DMS153 treated with DMSO at 0.1 percent for 48 hours (cell line): ENCODE data around the gene ETV4.

ENCODE experiments used
- DNase-seq: peaks from one replicate; lab custom pipeline; 2025; ENCODE audit not compliant: unreplicated experiment; lab: John Stamatoyannopoulos, UW

ETV4 gene

DNA sequence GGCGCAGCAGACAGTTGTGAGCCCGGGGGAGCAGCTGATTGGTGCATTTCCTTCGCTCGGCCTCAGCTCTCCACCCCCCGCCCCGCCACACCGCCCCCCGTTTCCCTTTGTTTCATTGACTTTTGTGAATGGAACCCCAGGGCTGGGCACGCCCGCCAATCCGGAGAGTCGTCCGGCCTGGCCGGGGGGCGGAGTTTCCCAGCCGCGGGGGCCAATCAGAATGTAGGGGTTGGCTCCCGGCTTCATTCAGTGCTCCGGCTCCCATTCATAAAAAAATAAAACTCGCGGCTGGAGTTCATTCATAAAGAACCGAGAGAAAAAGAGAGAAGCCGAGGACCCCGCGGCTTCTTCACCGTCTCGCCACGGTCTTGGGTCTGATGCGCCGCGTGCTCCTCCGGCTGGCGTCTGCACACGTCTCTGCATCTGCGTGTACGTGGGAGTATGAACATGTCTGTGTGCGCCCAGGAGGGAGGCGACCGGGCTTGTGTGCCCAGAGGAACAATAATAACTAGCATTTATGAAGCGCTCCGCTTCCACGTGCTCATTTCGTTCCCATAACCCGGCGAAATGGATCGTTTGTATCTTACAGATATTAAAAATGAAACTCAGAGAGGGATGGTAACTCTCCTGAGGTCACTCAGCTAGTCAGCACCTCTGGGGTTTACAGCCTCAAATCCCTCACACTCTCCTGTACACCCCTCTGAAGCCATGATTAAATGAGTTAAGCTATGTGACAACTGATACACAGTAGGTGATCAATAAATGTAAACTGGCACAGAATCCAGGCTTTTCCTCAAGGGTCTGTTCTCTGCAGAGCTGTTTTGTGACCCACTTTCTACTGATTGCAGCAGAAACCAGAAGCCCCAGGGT lies at the start of gene ETV4:
Gene ETV4 (minus strand): TSS at position 22 of the 870 bp plus-strand sequence. CDS start 723 bp downstream, outside the sequence.
- peak; percentile 75 for DNase-seq

- DNase-seq = no peak
Observed at GRCh38 chr17:43595466-43595865, 49.3 kb upstream of the ETV4 start.

- DNase-seq = no peak
Observed at GRCh38 chr17:43591779-43592562, 45.8 kb upstream of the ETV4 start.

GRCh38 chr17:43591001-43591400 lies 44.9 kb upstream of the ETV4 start:
- no peak for DNase-seq

GRCh38 chr17:43588664-43589435 lies 42.7 kb upstream of the ETV4 start:
- DNase-seq = no peak

DNA sequence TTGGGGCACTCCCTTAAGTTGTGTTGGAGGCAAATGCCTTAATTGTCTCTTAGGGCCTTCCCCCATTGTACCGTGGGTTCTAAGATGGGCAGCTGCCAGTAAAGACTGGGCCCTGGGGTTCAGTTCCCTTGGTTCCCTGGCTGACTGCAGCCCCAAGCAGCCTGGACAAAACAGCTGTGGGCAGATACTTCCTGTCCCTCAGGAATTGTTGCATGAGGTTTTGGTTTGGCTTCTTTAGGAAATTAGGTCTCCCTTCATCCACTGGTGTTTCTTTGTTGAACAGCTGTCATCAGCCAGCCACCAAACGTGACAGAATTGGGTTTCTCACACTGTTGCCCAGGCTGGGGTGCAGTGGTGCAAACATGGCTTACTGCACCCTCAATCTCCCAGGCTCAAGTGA lies 42.0 kb upstream of the ETV4 start:
- no peak for DNase-seq

- no peak for DNase-seq
Observed at GRCh38 chr17:43587647-43588046, 41.5 kb upstream of the ETV4 start.

DNA sequence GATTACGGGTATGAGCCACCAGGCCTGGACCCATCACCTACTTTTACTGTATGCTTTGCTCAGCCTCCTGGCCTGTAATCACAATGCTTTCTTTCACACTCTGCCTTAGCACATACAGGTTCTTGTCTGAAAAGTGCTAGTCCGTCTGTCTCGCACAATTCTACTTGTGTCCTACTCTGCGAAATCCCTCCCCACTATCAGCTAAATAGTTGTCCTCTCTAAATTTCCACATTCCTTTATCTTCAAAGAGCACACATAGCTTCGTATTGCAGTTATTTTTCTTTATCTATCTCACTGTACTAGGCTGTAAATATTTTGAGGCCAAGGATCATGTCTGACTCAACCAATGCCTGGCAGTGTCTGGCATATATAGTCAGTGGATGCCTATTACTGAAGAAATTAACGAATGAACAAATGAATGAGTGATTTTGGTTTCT lies 38.5 kb upstream of the ETV4 start:
- DNase-seq = no peak

DNA sequence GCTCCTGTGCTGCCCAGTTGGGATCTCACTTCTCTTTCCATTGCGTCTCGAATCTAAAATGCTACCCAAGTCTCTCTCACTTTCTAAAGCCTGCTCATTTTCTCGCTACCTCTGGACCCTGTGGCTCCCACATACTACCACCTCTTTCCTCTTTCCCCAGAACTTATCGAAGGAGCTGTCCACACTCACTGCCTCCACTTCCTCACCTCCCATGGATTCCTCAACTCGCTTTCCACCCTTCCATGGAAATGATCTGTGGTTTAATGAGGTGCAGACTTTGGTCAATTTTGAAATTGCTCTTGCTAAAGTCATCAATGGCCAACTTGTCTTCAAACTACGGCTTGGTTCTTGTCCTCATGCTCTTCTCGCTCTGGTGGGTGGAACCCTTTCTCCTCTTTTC lies 37.2 kb upstream of the ETV4 start:
- DNase-seq = no peak

DNA sequence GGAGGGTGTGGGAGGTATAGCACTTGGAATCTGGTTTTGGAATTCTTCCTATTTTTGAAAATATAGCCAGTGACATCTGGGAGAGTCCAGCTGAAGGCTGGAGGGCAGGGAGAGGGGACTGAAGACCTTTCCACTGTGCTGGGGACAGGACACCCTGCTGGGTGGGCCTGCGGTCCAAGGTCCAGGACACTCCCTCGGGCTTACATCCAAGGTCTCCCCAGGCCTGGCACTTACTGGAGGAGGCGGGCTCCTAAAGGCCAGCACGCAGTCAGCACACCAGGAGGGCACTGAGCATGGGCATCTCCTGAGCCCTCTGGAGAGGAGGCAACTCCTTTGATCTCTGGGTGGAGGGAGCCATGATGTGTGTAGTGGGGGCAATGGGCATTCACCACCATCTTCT lies 35.5 kb upstream of the ETV4 start:
- DNase-seq = no peak

GRCh38 chr17:43581130-43581529 lies 35.0 kb upstream of the ETV4 start:
- DNase-seq = no peak

GRCh38 chr17:43579566-43580140 lies 33.5 kb upstream of the ETV4 start:
- DNase-seq = no peak

DNA sequence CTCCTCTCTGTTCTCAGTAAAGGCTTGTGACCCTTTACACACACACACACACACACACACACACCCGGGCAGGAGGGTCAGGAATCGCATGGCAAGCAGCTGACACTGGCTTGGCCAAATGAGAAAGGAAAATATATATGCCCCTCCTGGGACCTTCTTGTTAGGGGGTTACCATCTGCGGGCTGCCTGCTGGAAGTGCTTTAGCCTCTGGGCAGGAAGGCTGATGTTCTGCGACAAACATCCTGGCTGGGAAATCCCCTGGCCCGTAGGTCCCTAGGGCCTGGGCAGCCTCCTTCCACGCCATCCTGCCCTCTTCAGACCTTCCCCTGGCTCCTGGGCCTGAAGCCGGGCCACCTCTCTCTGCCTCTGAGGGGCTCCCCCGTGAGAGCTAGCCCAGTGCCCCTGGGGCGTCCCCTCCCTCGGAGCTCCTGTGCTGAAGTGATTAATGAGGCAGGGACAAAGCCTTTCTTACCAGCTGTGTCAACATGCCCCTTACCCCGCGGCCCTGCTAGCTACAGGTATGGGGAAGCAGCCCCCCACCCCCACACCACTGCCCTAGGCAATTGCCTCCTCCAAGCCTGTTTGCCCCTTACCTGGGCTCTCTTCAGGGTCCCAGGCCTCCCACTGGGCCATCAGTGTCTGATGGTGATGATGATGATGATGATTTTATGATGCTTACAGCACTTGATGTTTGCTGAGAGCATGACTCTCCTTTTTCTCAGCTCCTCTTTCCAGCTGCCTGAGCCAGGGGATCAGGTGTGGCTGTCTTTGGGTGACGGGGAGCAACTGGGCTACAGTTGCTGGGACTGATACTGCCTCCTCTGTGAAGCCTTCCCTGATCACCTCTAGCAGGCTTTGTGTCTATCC lies 32.8 kb upstream of the ETV4 start:
- peak; percentile 38 for DNase-seq

DNA sequence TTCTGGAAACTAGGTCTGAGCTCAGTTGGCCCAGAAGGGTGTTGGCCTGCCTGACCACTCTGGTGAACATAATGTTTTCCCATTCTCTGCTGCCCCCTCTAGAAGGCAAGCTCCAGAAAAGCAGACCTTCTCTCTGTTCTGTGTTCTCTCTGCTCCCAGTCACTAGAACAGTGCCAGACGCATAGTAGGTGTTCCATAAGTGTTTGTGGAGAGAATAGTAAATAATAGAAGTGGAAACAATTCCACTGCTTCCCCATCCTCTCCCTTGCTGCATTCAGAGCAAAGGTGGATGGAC lies 32.2 kb upstream of the ETV4 start:
- no peak for DNase-seq

GRCh38 chr17:43577664-43578403 lies 31.7 kb upstream of the ETV4 start:
- DNase-seq = no peak

GRCh38 chr17:43576563-43577229 lies 30.6 kb upstream of the ETV4 start:
- DNase-seq = peak; percentile 26

DNA sequence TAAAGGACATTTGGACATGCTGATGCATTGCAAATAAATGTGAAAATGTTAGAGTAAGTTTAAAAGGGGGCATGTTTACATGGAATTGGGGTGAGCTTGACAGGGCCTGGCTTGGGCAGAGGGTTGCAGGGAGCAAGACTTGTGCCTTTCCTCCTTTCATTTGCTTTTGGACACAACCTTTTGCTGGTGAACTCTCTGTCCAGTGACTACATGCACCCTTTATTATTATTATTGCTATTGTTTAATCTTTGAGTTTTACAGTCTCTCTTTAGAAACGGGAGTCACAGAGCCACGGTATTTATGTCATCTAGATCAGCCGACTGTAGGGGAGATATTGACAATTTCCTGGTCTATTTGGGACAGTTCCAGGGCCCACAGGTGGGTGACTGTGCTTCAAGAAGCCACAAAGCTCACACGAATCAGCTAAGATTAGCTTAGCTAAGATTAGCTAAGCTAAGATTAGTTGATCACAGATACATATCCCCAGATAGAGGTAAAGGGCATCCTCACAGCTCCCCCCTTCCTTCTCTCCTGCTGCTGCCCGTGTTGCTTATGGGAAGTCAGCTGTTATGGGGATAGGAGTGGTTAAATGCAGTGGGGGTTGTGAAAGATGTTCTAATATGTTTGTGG lies 28.9 kb upstream of the ETV4 start:
- DNase-seq = no peak

- no peak for DNase-seq
Observed at GRCh38 chr17:43574348-43574747, 28.2 kb upstream of the ETV4 start.
